ENCODE measurements around the gene PODXL. TPM values are rescaled to one million over a fixed set of nuclear protein-coding genes. Genes with fewer than 3 reads are reported as not detected.

PODXL gene
- polyA plus RNA-seq, 1 donor (not counting 4 experiments of a cell fraction or from before 2014, with no cell fraction given) = 0.08 TPM

DNA sequence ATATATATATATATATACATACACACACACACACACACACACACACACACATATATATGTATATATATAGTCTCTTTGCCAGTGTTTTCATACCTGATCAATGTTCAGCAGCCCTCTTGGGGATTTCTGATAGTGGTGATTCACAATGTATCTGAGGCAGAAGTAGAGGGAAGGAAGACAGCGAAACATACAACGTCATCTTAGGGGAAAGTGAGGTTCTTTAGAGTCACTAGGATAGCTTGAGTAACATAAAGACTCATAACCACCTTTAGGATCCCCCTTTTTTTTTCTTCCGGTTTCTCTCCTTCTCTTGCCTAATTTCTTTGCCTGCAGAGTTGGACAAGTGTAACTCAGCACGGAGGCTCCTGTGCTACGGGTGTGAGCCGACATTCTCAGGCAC lies 56.6 kb downstream of the PODXL start:
- Histone ChIP-seq H3K9me3 (ENCODE audit: control insufficient read depth, low read depth, low read length) (no peaks in the 10 kb centered on the region), H3K4me3 (ENCODE audit: control insufficient read depth in 2 of 3, extremely low read depth in 1 of 3, insufficient read depth in 2 of 3, low read depth in 1 of 3, low read length in 3 of 3) (no peak overlapping the region), H3K36me3 (ENCODE audit: control insufficient read depth in 2 of 2, extremely low read depth in 1 of 2, insufficient read depth in 2 of 2, low read length in 2 of 2) (peaks cover 4 to 10% of the 10 kb centered on the region in 2 experiments), H4K20me1 (ENCODE audit: control insufficient read depth, extremely low read depth, insufficient read depth, low read length) (no peaks in the 10 kb centered on the region), H3K9me1 (ENCODE audit: control insufficient read depth, extremely low read depth, insufficient read depth, low read length) (no peaks in the 10 kb centered on the region), H3K4me2 (ENCODE audit: control insufficient read depth, extremely low read depth, insufficient read depth, low read depth, low read length) (no peak overlapping the region), H3K9ac (ENCODE audit: control insufficient read depth, extremely low read depth, insufficient read depth, low read length) (no peak overlapping the region), H3K79me2 (ENCODE audit: control insufficient read depth, insufficient read depth, low read length) (no peaks in the 10 kb centered on the region), H2AFZ (ENCODE audit: control insufficient read depth, low read length) (no peak overlapping the region), H3K4me1 (ENCODE audit: control insufficient read depth, extremely low read depth, insufficient read depth, low read length) (peaks cover 2% of the 10 kb centered on the region), H3K27ac (ENCODE audit: control insufficient read depth, insufficient read depth, low read length) (no peak overlapping the region), H3K27me3 (ENCODE audit: control insufficient read depth, extremely low read depth, insufficient read depth, low read length) (no peaks in the 10 kb centered on the region)
- dilution Hi-C loops (cut with MboI; ENCODE audit: extremely low pct_ligation_motif_present, low sequenced_read_pairs) = no loop called here
- TF ChIP-seq, protein P1, sequence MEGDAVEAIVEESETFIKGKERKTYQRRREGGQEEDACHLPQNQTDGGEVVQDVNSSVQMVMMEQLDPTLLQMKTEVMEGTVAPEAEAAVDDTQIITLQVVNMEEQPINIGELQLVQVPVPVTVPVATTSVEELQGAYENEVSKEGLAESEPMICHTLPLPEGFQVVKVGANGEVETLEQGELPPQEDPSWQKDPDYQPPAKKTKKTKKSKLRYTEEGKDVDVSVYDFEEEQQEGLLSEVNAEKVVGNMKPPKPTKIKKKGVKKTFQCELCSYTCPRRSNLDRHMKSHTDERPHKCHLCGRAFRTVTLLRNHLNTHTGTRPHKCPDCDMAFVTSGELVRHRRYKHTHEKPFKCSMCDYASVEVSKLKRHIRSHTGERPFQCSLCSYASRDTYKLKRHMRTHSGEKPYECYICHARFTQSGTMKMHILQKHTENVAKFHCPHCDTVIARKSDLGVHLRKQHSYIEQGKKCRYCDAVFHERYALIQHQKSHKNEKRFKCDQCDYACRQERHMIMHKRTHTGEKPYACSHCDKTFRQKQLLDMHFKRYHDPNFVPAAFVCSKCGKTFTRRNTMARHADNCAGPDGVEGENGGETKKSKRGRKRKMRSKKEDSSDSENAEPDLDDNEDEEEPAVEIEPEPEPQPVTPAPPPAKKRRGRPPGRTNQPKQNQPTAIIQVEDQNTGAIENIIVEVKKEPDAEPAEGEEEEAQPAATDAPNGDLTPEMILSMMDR (optimal IDR thresholded peaks at IDR 0.05 in 1 of 3, IDR thresholded peaks at IDR 0.05 in 1 of 3, conservative IDR thresholded peaks at IDR 0.05 in 1 of 3; ENCODE audit: extremely low read depth in 1 of 3, insufficient read depth in 2 of 3, low read length in 3 of 3) = no peak
- no peak for TF ChIP-seq EZH2 (IDR thresholded peaks at IDR 0.05; ENCODE audit: low read length)
- FAIRE-seq (no peak), DNase-seq (ENCODE audit: low read depth, low spot score) (no peak)

GRCh38 chr7:131498237-131498885 lies 58.1 kb downstream of the PODXL start:
- Histone ChIP-seq H3K79me2 (ENCODE audit: control insufficient read depth, insufficient read depth, low read length) (no peaks in the 10 kb centered on the region), H4K20me1 (ENCODE audit: control insufficient read depth, extremely low read depth, insufficient read depth, low read length) (no peaks in the 10 kb centered on the region), H2AFZ (ENCODE audit: control insufficient read depth, low read length) (no peak overlapping the region), H3K27ac (ENCODE audit: control insufficient read depth, insufficient read depth, low read length) (no peak overlapping the region), H3K36me3 (ENCODE audit: control insufficient read depth in 2 of 2, extremely low read depth in 1 of 2, insufficient read depth in 2 of 2, low read length in 2 of 2) (peaks cover 4 to 10% of the 10 kb centered on the region in 2 experiments), H3K4me3 (ENCODE audit: control insufficient read depth in 2 of 3, extremely low read depth in 1 of 3, insufficient read depth in 2 of 3, low read depth in 1 of 3, low read length in 3 of 3) (no peak overlapping the region), H3K9ac (ENCODE audit: control insufficient read depth, extremely low read depth, insufficient read depth, low read length) (no peak overlapping the region), H3K4me1 (ENCODE audit: control insufficient read depth, extremely low read depth, insufficient read depth, low read length) (peaks cover 2% of the 10 kb centered on the region), H3K4me2 (ENCODE audit: control insufficient read depth, extremely low read depth, insufficient read depth, low read depth, low read length) (no peak overlapping the region), H3K9me1 (ENCODE audit: control insufficient read depth, extremely low read depth, insufficient read depth, low read length) (no peaks in the 10 kb centered on the region), H3K27me3 (ENCODE audit: control insufficient read depth, extremely low read depth, insufficient read depth, low read length) (no peaks in the 10 kb centered on the region), H3K9me3 (ENCODE audit: control insufficient read depth, low read depth, low read length) (no peaks in the 10 kb centered on the region)
- TF ChIP-seq EZH2 (IDR thresholded peaks at IDR 0.05; ENCODE audit: low read length) = no peak
- TF ChIP-seq, protein P1 (optimal IDR thresholded peaks at IDR 0.05 in 1 of 3, IDR thresholded peaks at IDR 0.05 in 1 of 3, conservative IDR thresholded peaks at IDR 0.05 in 1 of 3; ENCODE audit: extremely low read depth in 1 of 3, insufficient read depth in 2 of 3, low read length in 3 of 3) = no peak
- dilution Hi-C loops (cut with MboI; ENCODE audit: extremely low pct_ligation_motif_present, low sequenced_read_pairs) = no loop called here
- FAIRE-seq = no peak
- DNase-seq (ENCODE audit: low read depth, low spot score) = no peak

Measured in keratinocyte (primary cell).